Neural crest cell (in vitro differentiated cells): ENCODE data around the gene APLF. TPM values are rescaled to one million over a fixed set of nuclear protein-coding genes. Genes with fewer than 3 reads are reported as not detected.
"Not testable (repeated sequence)": the region's sequence is repeated elsewhere in the genome, so short reads cannot be mapped to it uniquely, and the experiment has no call there.

Experiments used
- DNase-seq: peaks from one replicate; pipeline ENCODE4 v3.0.0; 2021; ENCODE audit warnings: low read depth, mixed read lengths, low spot score
- H3K27ac Mint-ChIP-seq: one replicate; pipeline ENCODE4 v1.8.0; 2021; ENCODE audit warnings: mild to moderate bottlenecking, mixed read lengths; ENCODE audit not compliant: unreplicated experiment
- H3K27me3 Mint-ChIP-seq: 2 replicates; pipeline ENCODE4 v1.8.0; 2021; ENCODE audit warnings: low read depth, mild to moderate bottlenecking, mixed read lengths
- H3K36me3 Mint-ChIP-seq: 2 replicates; pipeline ENCODE4 v1.8.0; 2021; ENCODE audit warnings: low read depth, mild to moderate bottlenecking, mixed read lengths
- H3K4me1 Mint-ChIP-seq: 2 replicates; pipeline ENCODE4 v1.8.0; 2021; ENCODE audit warnings: mixed read lengths
- H3K4me3 Mint-ChIP-seq: one replicate; pipeline ENCODE4 v1.8.0; 2021; ENCODE audit warnings: mild to moderate bottlenecking, mixed read lengths
- H3K9me3 Mint-ChIP-seq: 2 replicates; pipeline ENCODE4 v1.8.0; 2021; ENCODE audit warnings: mixed read lengths
- total RNA-seq: library from RNA; stranded (reverse); gene quantifications from 2 replicates; pipeline ENCODE4 v1.2.1, GENCODE V29; 2021
- TF ChIP-seq, protein P1 (sequence below): fragments of 200-600 bp; sonication (generic); conservative IDR thresholded peaks from 2 replicates; pipeline ENCODE4 v1.5.0; 2021; ENCODE audit warnings: antibody characterized with exemption, mild to moderate bottlenecking

The APLF gene
- total RNA-seq, 1 donor from 2014 or later: 6.9 TPM

DNA sequence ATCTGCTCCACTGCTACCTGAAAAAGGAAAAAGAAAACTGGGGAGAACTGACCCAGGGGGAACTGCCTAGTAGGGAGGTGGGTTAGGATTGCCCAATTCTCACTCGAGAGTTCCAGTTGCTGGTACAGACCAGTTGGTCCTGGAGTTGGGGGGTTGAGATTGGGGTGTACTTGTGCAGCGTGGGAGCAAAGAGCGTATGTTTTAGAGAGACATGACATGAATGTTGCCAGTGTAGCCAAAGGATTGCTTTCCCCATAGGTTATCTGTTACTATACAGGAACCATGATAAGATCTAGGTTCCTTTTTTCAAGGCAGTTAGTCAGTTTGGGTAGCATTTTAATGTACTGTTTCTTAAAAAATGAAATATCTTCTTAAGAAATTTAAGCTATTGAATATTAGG is 68.6 kb downstream of the APLF start:
- no peaks in the 10 kb centered on the region for H3K27me3 Mint-ChIP-seq
- TF ChIP-seq, protein P1, sequence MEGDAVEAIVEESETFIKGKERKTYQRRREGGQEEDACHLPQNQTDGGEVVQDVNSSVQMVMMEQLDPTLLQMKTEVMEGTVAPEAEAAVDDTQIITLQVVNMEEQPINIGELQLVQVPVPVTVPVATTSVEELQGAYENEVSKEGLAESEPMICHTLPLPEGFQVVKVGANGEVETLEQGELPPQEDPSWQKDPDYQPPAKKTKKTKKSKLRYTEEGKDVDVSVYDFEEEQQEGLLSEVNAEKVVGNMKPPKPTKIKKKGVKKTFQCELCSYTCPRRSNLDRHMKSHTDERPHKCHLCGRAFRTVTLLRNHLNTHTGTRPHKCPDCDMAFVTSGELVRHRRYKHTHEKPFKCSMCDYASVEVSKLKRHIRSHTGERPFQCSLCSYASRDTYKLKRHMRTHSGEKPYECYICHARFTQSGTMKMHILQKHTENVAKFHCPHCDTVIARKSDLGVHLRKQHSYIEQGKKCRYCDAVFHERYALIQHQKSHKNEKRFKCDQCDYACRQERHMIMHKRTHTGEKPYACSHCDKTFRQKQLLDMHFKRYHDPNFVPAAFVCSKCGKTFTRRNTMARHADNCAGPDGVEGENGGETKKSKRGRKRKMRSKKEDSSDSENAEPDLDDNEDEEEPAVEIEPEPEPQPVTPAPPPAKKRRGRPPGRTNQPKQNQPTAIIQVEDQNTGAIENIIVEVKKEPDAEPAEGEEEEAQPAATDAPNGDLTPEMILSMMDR: no peak
- peak overlapping the region; percentile 2 for H3K27ac Mint-ChIP-seq
- no peak overlapping the region for H3K4me3 Mint-ChIP-seq
- no peak for DNase-seq
- no peaks in the 10 kb centered on the region for H3K4me1 Mint-ChIP-seq
- no peaks in the 10 kb centered on the region for H3K9me3 Mint-ChIP-seq
- peaks cover 3% of the 10 kb centered on the region for H3K36me3 Mint-ChIP-seq

DNA sequence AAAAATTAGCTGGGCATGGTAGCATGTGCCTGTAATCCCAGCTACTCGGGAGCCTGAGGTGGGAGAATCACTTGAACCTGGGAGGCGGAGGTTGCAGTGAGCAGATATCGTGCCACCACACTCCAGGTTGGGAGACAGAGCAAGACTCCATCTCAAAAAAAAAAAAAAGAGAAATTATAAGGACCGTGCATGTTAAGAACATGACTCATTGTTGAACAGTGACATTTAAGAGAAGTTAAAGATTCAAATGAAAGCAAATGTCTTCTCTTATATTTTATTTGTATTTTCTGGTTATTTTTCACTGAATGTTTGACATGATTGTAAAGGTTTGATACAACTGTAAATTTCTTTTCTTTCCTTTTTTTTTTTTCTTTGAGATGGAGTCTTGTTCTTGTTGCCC is 69.6 kb downstream of the APLF start:
- H3K27ac Mint-ChIP-seq: no peak overlapping the region
- TF ChIP-seq, protein P1: no peak
- peaks cover 3% of the 10 kb centered on the region for H3K36me3 Mint-ChIP-seq
- no peak overlapping the region for H3K4me3 Mint-ChIP-seq
- DNase-seq: no peak
- no peaks in the 10 kb centered on the region for H3K27me3 Mint-ChIP-seq
- H3K4me1 Mint-ChIP-seq: no peaks in the 10 kb centered on the region
- no peaks in the 10 kb centered on the region for H3K9me3 Mint-ChIP-seq

DNA sequence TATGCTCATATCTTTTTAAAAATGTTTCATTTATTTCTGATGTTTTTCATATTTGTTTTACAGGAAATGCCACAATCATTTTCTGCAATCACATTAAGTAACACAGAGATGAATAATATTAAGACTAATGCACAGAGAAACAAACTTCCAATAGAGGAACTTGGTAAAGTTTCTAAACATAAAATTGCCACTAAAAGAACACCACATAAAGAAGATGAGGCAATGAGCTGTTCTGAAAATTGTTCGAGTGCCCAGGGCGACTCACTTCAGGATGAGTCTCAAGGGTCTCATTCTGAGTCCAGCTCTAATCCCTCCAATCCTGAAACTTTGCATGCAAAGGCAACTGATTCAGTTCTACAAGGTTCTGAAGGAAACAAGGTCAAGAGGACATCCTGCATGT is 70.4 kb downstream of the APLF start:
- Mint-ChIP-seq H3K27ac (no peak overlapping the region), H3K4me3 (no peak overlapping the region), H3K36me3 (peaks cover 3% of the 10 kb centered on the region)

DNA sequence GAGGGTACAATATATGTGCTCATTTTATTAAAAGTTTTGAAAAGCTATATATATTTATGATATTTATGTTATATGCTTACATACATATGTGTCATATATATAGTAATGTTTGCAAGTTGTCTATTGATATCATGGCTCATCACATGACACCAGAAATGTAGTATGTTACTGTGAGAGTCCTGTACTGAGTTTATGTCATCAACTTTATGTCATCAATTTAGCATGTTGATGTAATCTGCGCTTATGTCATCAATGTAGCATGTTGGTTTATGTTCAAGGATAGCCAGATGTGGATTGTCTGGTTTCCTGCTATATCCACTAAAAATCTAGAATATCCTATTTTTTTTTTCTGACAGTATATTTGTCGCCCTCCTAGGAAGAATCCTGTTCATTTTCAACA is 77.4 kb downstream of the APLF start:
- TF ChIP-seq, protein P1: no peak

More for the DNA sequence above, 70.4 kb downstream of the APLF start:
- no peaks in the 10 kb centered on the region for H3K4me1 Mint-ChIP-seq
- no peaks in the 10 kb centered on the region for H3K9me3 Mint-ChIP-seq
- no peak for DNase-seq
- TF ChIP-seq, protein P1: no peak
- H3K27me3 Mint-ChIP-seq: no peaks in the 10 kb centered on the region

DNA sequence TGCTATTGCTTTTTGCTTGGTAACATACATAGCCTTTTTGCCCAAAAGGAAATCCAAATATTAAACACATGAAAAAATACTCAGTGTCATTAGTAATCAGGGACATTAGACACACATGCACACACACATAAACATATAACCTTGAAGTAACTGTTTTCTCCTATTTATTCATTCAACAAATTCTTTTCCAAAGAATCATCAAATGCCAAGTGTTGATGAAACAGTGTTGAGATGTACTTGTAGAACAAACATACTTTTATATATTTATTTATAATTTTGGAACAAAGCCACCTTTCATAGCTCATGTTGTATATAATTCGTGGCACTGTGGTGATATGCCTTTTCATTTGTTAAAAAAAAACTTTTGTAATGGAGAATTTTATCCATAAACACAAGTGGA is 81.0 kb downstream of the APLF start:
- H3K4me3 Mint-ChIP-seq: no peak overlapping the region
- no peaks in the 10 kb centered on the region for H3K9me3 Mint-ChIP-seq
- no peak overlapping the region for H3K27ac Mint-ChIP-seq
- no peak for DNase-seq
- peaks cover 2% of the 10 kb centered on the region for H3K36me3 Mint-ChIP-seq
- no peaks in the 10 kb centered on the region for H3K4me1 Mint-ChIP-seq
- TF ChIP-seq, protein P1: no peak
- no peaks in the 10 kb centered on the region for H3K27me3 Mint-ChIP-seq

More for the DNA sequence above, 77.4 kb downstream of the APLF start:
- H3K36me3 Mint-ChIP-seq: peaks cover 5% of the 10 kb centered on the region
- H3K9me3 Mint-ChIP-seq: no peaks in the 10 kb centered on the region
- H3K4me3 Mint-ChIP-seq: no peak overlapping the region
- DNase-seq: no peak
- no peaks in the 10 kb centered on the region for H3K4me1 Mint-ChIP-seq
- H3K27me3 Mint-ChIP-seq: no peaks in the 10 kb centered on the region
- no peak overlapping the region for H3K27ac Mint-ChIP-seq

DNA sequence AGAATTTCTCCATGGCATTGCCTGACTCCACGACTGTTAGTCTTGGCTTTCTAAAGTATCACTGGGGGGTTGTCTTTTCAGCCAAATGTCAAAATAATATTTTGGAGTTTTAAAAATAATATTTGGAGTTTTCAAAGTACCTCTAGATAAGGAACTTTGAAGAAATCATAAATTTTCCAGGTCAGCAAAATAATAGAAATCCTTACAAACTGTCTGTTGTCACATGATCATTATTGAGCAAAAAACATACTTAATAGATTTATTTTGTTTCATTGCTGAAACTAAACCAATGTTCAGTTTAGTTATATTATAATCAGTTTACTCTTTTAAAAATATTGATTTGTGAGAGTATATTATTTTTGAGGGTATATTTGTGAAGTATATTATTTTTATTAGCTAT is 85.7 kb downstream of the APLF start:
- Mint-ChIP-seq H3K4me3 (no peak overlapping the region), H3K27me3 (no peaks in the 10 kb centered on the region), H3K9me3 (no peaks in the 10 kb centered on the region), H3K36me3 (no peaks in the 10 kb centered on the region), H3K27ac (no peak overlapping the region), H3K4me1 (no peaks in the 10 kb centered on the region)
- TF ChIP-seq, protein P1: no peak
- DNase-seq: no peak

DNA sequence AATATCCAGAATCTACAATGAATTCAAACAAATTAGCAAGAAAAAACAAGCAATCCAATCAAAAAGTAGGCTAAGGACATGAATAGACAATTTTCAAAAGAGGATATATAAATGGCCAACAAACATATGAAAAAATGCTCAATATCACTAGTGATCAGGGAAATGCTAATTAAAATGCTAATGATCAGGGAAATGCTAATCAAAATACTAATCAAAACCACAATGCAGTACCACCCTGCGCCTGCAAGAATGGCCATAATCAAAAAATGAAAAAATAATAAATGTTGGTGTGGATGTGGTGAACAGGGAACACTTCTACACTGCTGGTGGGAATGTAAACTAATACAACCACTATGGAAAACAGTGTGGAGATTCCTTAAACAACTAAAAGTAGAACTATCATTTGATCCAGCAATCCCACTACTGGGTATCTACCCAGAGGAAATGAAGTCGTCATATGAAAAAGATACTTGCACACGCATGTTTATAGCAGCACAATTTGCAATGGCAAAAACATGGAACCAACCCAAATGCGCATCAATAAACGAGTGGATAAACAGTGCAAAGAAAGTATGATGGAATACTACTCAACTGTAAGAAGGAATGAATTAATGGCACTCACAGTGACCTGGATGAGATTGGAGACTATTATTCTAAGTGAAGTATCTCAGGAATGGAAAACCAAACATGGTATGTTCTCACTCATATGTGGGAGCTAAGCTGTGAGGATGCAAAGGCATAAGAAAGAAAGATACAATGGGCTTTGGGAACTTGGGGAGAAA is 88.2 kb downstream of the APLF start:
- not testable (repeated sequence) for H3K4me3 Mint-ChIP-seq, H3K4me1 Mint-ChIP-seq, H3K9me3 Mint-ChIP-seq, H3K27ac Mint-ChIP-seq, H3K36me3 Mint-ChIP-seq, DNase-seq, H3K27me3 Mint-ChIP-seq
